ENCODE results near the gene FZD1.
A peak's percentile ranks its signal among the peaks of the same experiment; 100 is the strongest.

The FZD1 gene

DNA sequence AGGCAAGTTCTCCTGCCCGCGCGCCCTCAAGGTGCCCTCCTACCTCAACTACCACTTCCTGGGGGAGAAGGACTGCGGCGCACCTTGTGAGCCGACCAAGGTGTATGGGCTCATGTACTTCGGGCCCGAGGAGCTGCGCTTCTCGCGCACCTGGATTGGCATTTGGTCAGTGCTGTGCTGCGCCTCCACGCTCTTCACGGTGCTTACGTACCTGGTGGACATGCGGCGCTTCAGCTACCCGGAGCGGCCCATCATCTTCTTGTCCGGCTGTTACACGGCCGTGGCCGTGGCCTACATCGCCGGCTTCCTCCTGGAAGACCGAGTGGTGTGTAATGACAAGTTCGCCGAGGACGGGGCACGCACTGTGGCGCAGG is 1.4 kb downstream of the FZD1 start:
- DNase-seq = no peak

DNA sequence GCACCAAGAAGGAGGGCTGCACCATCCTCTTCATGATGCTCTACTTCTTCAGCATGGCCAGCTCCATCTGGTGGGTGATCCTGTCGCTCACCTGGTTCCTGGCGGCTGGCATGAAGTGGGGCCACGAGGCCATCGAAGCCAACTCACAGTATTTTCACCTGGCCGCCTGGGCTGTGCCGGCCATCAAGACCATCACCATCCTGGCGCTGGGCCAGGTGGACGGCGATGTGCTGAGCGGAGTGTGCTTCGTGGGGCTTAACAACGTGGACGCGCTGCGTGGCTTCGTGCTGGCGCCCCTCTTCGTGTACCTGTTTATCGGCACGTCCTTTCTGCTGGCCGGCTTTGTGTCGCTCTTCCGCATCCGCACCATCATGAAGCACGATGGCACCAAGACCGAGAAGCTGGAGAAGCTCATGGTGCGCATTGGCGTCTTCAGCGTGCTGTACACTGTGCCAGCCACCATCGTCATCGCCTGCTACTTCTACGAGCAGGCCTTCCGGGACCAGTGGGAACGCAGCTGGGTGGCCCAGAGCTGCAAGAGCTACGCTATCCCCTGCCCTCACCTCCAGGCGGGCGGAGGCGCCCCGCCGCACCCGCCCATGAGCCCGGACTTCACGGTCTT is 1.9 kb downstream of the FZD1 start:
- no peak for DNase-seq

DNA sequence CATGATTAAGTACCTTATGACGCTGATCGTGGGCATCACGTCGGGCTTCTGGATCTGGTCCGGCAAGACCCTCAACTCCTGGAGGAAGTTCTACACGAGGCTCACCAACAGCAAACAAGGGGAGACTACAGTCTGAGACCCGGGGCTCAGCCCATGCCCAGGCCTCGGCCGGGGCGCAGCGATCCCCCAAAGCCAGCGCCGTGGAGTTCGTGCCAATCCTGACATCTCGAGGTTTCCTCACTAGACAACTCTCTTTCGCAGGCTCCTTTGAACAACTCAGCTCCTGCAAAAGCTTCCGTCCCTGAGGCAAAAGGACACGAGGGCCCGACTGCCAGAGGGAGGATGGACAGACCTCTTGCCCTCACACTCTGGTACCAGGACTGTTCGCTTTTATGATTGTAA is 2.5 kb downstream of the FZD1 start:
- no peak for DNase-seq

- DNase-seq = no peak
These were observed 3.1 kb downstream of the FZD1 start for GRCh38 chr7:91267171-91267955.

GRCh38 chr7:91270372-91270771 is 6.1 kb downstream of the FZD1 start:
- DNase-seq = no peak

DNA sequence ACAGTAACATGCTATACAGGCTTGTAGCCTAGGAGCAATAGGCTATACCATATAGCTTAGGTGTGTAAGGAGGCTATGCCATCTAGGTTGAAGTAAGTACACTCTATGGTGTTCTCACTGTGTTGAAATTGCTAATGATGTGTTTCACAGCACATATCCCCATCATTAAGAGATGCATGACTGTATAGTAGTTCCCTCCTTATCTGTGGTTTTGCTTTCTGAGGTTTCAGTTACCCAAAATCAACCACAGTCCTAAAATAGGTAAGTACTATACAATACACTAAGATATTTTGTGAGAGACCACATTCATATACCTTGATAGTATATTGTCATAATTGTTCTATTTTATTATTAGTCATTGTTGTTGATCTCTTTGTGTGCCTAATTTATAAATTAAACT is 12.7 kb downstream of the FZD1 start:
- no peak for DNase-seq

DNA sequence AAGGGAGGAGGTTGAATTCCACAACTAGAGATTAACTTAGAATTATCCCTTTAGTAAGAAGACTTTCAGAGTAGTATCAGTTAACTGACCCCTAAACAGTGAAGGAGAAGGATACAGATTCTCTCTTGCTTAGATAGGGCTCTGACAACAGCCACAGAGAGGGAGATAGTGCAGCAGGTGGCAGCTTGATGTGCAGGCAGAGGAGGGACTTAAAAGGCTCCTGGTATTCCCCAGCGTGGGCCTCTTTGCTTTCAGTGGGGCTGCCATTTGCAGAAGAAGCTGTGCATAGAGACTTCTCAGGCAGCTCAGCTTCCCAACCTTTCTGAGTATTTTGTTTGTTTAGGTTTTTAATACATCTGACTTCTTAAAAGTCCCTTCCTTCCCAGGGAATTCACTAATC is 16.0 kb downstream of the FZD1 start:
- no peak for DNase-seq

- no peak for DNase-seq
These were observed 16.4 kb downstream of the FZD1 start for GRCh38 chr7:91280604-91281003.

GRCh38 chr7:91285696-91286355 is 21.6 kb downstream of the FZD1 start:
- DNase-seq = no peak

GRCh38 chr7:91286432-91286831 is 22.2 kb downstream of the FZD1 start:
- DNase-seq = no peak

DNA sequence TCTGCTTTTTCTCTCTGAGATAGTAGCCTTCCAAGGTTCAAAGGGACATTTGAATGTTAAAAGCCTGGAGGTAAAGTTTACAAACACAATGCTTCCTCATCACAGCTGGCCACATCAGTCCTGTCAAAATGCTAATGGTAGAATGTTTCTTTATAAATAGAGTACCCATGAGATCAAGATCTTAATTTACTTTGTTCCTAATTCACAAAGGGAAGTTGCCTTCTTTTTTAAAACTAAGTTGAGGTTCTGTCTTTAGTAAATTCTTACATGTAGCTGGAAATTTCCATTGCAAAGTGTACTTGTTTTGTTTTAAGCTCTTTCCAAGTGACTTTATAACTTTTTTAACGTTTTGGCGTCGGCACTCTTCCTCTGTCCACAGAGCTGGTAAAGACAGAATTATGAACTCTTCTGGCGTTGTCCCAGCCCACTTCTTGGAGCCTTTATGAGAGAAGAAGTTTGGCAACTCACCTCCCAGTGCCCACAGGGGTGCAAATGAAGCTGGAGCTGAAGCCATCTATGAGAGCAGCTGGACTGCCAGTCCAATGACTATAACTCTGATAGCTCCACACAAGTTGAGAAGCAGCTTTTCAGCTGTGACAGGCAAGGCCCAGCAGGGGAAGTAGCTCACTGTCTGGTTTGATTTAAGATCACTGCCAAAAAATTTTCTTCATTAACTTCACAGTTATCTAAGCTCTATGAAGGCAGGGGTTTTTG is 23.3 kb downstream of the FZD1 start:
- peak; percentile 15 for DNase-seq

DNA sequence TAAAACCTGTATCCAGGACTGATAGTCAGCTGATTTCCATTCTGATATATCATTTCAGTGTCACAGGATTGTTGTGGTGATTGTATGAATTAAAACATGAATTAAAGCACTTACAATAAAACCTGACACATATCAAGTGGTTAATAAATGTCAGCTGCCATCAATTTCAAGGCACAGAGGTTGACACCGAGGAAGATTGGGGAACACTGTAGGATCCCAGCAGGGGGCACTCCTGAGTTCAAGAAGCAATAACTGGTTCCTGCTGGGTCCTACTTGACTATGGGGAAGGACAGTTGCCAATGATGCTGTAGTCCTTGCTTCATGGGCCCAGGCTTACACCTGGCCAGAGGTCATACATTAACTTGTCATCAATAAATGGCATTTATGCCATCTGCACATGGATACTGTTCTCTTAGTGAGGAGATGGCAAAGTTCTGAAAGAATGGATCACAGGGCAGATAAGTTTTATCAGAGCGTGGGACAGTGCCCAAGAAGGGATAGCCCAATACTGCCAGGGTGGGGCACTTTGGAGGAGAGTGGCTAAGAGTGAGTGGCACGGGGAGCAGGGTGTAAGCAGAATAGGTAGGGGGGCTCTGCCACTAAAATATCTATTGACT is 24.1 kb downstream of the FZD1 start:
- DNase-seq = peak; percentile 23

DNA sequence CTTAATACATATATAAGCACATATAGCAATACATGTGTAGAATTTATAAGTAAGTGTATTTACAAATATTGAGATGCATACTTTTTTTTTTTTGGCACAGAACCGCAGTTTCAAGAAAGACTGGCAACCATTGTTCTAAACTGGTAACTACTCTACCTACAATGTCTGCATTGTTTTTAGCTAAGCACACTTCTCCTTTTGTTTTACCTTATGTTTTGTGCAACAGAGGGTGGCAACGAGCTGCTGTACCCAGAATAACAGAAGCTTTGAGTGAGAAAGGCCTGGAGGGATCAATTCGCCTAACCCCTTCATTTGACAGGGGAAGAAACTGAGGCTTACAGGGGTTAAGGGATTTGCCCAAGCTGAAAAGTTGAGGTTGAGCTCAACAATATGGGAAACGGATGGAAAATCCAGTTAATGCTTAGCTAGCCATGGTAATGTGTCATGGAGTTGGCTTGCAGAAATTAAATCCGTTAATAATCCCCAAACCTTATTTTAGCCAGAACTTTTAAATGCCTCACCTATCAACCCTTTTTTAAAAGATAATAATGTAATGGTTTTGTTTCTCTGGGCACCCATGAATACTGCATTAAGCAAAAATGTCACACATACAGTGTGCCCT is 25.5 kb downstream of the FZD1 start:
- DNase-seq = peak; percentile 6

DNA sequence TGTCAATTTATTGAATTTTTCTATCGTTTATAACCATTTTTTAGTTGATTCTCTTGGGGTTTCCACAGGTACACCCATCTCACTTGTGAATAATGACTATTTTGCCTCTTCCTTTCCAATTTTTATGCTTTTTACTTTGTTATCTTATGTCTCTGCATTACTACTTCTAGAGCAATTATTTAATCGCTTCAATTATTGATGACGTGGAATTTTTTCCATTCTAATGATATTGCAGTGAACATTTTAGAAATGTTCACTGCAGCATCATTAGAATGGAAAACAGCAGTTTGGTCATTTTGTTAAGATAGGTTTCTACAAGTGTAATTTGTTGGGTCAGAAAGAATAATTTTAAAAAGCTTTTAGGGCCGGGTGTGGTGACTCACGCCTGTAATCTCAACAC is 27.1 kb downstream of the FZD1 start:
- DNase-seq = no peak

- DNase-seq = no peak
These were observed 27.7 kb downstream of the FZD1 start for GRCh38 chr7:91291902-91292301.

- DNase-seq = no peak
These were observed 28.3 kb downstream of the FZD1 start for GRCh38 chr7:91292506-91292905.

GRCh38 chr7:91293136-91293535 is 28.9 kb downstream of the FZD1 start:
- DNase-seq = no peak

- no peak for DNase-seq
These were observed 29.6 kb downstream of the FZD1 start for GRCh38 chr7:91293840-91294239.

DNA sequence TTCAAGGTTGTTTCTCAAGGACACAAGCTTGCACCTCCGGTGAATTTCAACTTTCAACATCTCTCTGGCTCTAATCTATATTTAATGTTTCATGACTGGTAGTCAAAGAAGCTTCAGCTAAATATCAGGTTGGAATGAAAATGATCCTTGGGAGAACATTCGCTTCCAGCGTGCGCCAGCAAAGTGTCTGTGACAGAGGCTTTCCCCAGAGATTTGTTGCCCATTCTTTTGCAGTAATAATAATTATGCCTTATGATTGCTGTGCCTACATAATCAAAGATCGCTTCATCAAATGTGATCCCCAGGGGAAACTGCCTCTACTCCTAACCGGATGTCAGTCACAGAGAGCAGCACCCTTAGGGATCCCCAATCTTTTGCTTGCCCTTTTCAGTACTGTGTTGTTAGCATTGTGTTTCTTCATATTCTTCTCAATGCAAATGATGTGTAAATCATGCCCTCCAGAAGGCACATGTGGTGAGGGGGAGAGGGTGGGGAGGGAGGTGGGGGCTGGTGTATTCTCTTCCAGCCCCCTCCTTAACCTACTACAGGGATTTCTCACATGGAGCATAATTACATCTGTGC is 30.5 kb downstream of the FZD1 start:
- no peak for DNase-seq

- no peak for DNase-seq
These were observed 31.3 kb downstream of the FZD1 start for GRCh38 chr7:91295576-91295975.

DNA sequence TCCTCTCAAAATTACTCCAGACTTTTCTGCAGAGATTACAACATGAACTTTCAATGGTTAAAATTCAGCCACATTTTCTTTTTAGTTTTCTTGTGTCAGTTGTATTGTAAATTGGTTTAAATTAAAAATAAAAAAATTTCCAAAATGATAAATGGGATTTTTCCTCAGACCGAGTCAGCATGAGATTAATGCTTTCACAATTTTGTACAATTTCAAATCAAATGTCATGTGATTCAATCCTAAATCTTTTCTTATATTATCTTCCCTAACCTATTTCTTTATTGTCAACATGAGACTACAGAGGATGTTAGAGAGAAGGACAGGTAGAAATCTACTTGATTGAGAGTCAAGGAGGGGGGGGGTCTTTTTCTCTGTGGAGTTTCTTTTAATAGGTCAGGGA is 33.7 kb downstream of the FZD1 start:
- DNase-seq = no peak
